Loucy (cell line): ENCODE results near the gene IGSF3.
"Not testable (repeated sequence)": the region's sequence is repeated elsewhere in the genome, so short reads cannot be mapped to it uniquely, and the experiment has no call there.

Source experiments
- H2AFZ ChIP-seq: fragments of 200-600 bp; sonication (generic); 2 replicates; pipeline ENCODE4 v1.6.0; 2016; ENCODE audit warnings: antibody characterized with exemption, mild to moderate bottlenecking, low read length, moderate library complexity
- H3F3A ChIP-seq: fragments of 200-600 bp; 2 replicates; pipeline ENCODE4 v1.6.0; 2016; ENCODE audit warnings: antibody characterized with exemption, low read depth, mild to moderate bottlenecking
- H3K27me3 ChIP-seq: fragments of 200-600 bp; sonication (generic); 2 replicates; pipeline ENCODE4 v1.6.1; 2014; ENCODE audit warnings: low read length, mild to moderate bottlenecking; ENCODE audit not compliant: insufficient read depth, poor library complexity, severe bottlenecking
- H3K36me3 ChIP-seq: fragments of 200-600 bp; sonication (generic); 2 replicates; pipeline ENCODE4 v1.6.1; 2016; ENCODE audit warnings: low read length; ENCODE audit not compliant: insufficient read depth
- H3K4me1 ChIP-seq: fragments of 200-600 bp; sonication (generic); 2 replicates; pipeline ENCODE4 v1.5.1; 2014; ENCODE audit warnings: low read length, mild to moderate bottlenecking; ENCODE audit not compliant: insufficient read depth, poor library complexity, severe bottlenecking
- H3K4me2 ChIP-seq: fragments of 200-600 bp; sonication (generic); 2 replicates; pipeline ENCODE4 v1.6.0; 2014; ENCODE audit warnings: antibody characterized with exemption, low read length, low read depth, mild to moderate bottlenecking; ENCODE audit not compliant: poor library complexity, severe bottlenecking
- H3K4me3 ChIP-seq: fragments of 200-600 bp; sonication (generic); 2 replicates; pipeline ENCODE4 v1.5.1; 2014; ENCODE audit warnings: low read length, mild to moderate bottlenecking, mixed read lengths; ENCODE audit not compliant: poor library complexity, severe bottlenecking
- H3K79me2 ChIP-seq: fragments of 200-600 bp; sonication (generic); 2 replicates; pipeline ENCODE4 v1.6.1; 2014; ENCODE audit warnings: low read length; ENCODE audit not compliant: insufficient read depth
- H3K9ac ChIP-seq: fragments of 200-600 bp; sonication (generic); 2 replicates; pipeline ENCODE4 v1.6.0; 2014; ENCODE audit warnings: mild to moderate bottlenecking, low read depth, low read length, moderate library complexity; ENCODE audit not compliant: poor library complexity, severe bottlenecking
- H3K9me2 ChIP-seq: fragments of 200-600 bp; sonication (generic); replicated peaks from 2 replicates; pipeline ENCODE4 v1.6.1; 2016; ENCODE audit warnings: low read depth, low read length, mixed read lengths
- H3K9me3 ChIP-seq: fragments of 200-600 bp; sonication (generic); 2 replicates; pipeline ENCODE4 v1.6.1; 2014; ENCODE audit warnings: mild to moderate bottlenecking, antibody characterized with exemption, low read length, low read depth; ENCODE audit not compliant: insufficient read depth
- H4K20me1 ChIP-seq: fragments of 200-600 bp; sonication (generic); 2 replicates; pipeline ENCODE4 v1.6.0; 2014; ENCODE audit warnings: antibody characterized with exemption, low read length, mild to moderate bottlenecking; ENCODE audit not compliant: insufficient read depth, poor library complexity, severe bottlenecking
- CTCF ChIP-seq: fragments of 200-600 bp; sonication (generic); conservative IDR thresholded peaks from 2 replicates; pipeline ENCODE4 v1.5.1; 2014; ENCODE audit warnings: mild to moderate bottlenecking, antibody characterized with exemption, low read length
- EZH2phosphoT487 ChIP-seq: fragments of 200-600 bp; IDR thresholded peaks from 2 replicates; pipeline ENCODE4 v1.6.1; 2018; ENCODE audit warnings: antibody characterized with exemption, mild to moderate bottlenecking, moderate library complexity, borderline replicate concordance

The IGSF3 gene

GRCh38 chr1:116654351-116654750 lies 13.2 kb downstream of the IGSF3 start:
- H3K79me2 ChIP-seq = no peaks in the 10 kb centered on the region
- no peaks in the 10 kb centered on the region for H4K20me1 ChIP-seq
- no peaks in the 10 kb centered on the region for H3K4me1 ChIP-seq
- H3K9me2 ChIP-seq = no peaks in the 10 kb centered on the region
- no peak for TF ChIP-seq EZH2phosphoT487
- no peak for TF ChIP-seq CTCF
- no peaks in the 10 kb centered on the region for H3F3A ChIP-seq
- H3K27me3 ChIP-seq = no peaks in the 10 kb centered on the region
- no peak overlapping the region for H2AFZ ChIP-seq
- no peak overlapping the region for H3K4me2 ChIP-seq
- H3K36me3 ChIP-seq = no peaks in the 10 kb centered on the region
- H3K9ac ChIP-seq = no peak overlapping the region
- no peaks in the 10 kb centered on the region for H3K9me3 ChIP-seq
- no peak overlapping the region for H3K4me3 ChIP-seq

- not testable (repeated sequence) for H3K4me3 ChIP-seq, H3K4me2 ChIP-seq, H2AFZ ChIP-seq, H3K4me1 ChIP-seq, H3K27me3 ChIP-seq, H3K9me3 ChIP-seq, H4K20me1 ChIP-seq, H3F3A ChIP-seq, H3K9ac ChIP-seq, H3K9me2 ChIP-seq, H3K36me3 ChIP-seq, H3K79me2 ChIP-seq
Observed at GRCh38 chr1:116652598-116652997, 14.9 kb downstream of the IGSF3 start.

GRCh38 chr1:116650781-116651180 lies 16.8 kb downstream of the IGSF3 start:
- not testable (repeated sequence) for H3K79me2 ChIP-seq, H3K36me3 ChIP-seq, H2AFZ ChIP-seq, H3K9me3 ChIP-seq, H3K27me3 ChIP-seq, H4K20me1 ChIP-seq, H3K9me2 ChIP-seq, H3K4me3 ChIP-seq, H3K9ac ChIP-seq, H3F3A ChIP-seq, H3K4me2 ChIP-seq, H3K4me1 ChIP-seq

- not testable (repeated sequence) for H3K4me3 ChIP-seq, H4K20me1 ChIP-seq, H3K4me2 ChIP-seq, H3K9me3 ChIP-seq, H3K27me3 ChIP-seq, H3K79me2 ChIP-seq, H3K9me2 ChIP-seq, H3K9ac ChIP-seq, H3K36me3 ChIP-seq, H3K4me1 ChIP-seq, H2AFZ ChIP-seq, H3F3A ChIP-seq
Observed at GRCh38 chr1:116649041-116649440, 18.5 kb downstream of the IGSF3 start.

- not testable (repeated sequence) for H3K27me3 ChIP-seq, H3K9ac ChIP-seq, H3K9me2 ChIP-seq, H3F3A ChIP-seq, H2AFZ ChIP-seq, H3K79me2 ChIP-seq, H3K9me3 ChIP-seq, H3K4me2 ChIP-seq, H3K4me3 ChIP-seq, H4K20me1 ChIP-seq, H3K36me3 ChIP-seq, H3K4me1 ChIP-seq
Observed at GRCh38 chr1:116648325-116648724, 19.2 kb downstream of the IGSF3 start.

- H3K9me3 ChIP-seq = not testable (repeated sequence)
Observed at GRCh38 chr1:116647186-116647585, 20.3 kb downstream of the IGSF3 start.

GRCh38 chr1:116646673-116647170 lies 20.8 kb downstream of the IGSF3 start:
- not testable (repeated sequence) for H3K4me3 ChIP-seq, H3K4me1 ChIP-seq, H3F3A ChIP-seq, H4K20me1 ChIP-seq, H3K9ac ChIP-seq, H2AFZ ChIP-seq, H3K4me2 ChIP-seq, H3K79me2 ChIP-seq, H3K27me3 ChIP-seq, H3K9me3 ChIP-seq, H3K36me3 ChIP-seq, H3K9me2 ChIP-seq

More at GRCh38 chr1:116647186-116647585, 20.3 kb downstream of the IGSF3 start:
- H3K36me3 ChIP-seq, H3K4me2 ChIP-seq, H3K9me2 ChIP-seq, H3F3A ChIP-seq, H3K4me1 ChIP-seq, H4K20me1 ChIP-seq, H3K4me3 ChIP-seq, H2AFZ ChIP-seq, H3K9ac ChIP-seq, H3K79me2 ChIP-seq, H3K27me3 ChIP-seq: not testable (repeated sequence)
